ENCODE results near the gene GPR84. TPM values are rescaled to one million over a fixed set of nuclear protein-coding genes. Genes with fewer than 3 reads are reported as not detected.

The GPR84 gene
- total and polyA plus RNA-seq, 2 donors (not counting 1 experiment from before 2014, with no cell fraction given), result 0.16 TPM; not detected in 1

GRCh38 chr12:54333420-54334034 lies 30.8 kb downstream of the GPR84 start:
- peaks cover 93% of the 10 kb centered on the region for H3K79me2 ChIP-seq (ENCODE audit: control insufficient read depth, insufficient read depth, low read length)
- WGBS (ENCODE audit: insufficient coverage), result 100% methylated on average over 1 of the region's 4 CpGs
- H3K4me3 ChIP-seq (ENCODE audit: control extremely low read depth in 1 of 5, extremely low read depth in 1 of 5, insufficient read depth in 1 of 5, low read depth in 2 of 5, low read length in 4 of 5), result no peak overlapping the region
- DNase-seq (no peak), ATAC-seq (ENCODE audit: low read depth) (no peak)
- H4K20me1 ChIP-seq (ENCODE audit: control insufficient read depth, insufficient read depth, low read length, poor library complexity, severe bottlenecking), result peaks cover 26% of the 10 kb centered on the region
- H3K9me3 ChIP-seq (ENCODE audit: control extremely low read depth in 1 of 3, control insufficient read depth in 2 of 3, insufficient read depth in 1 of 3, low read length in 2 of 3), result no peaks in the 10 kb centered on the region
- H3K36me3 ChIP-seq (replicated peaks in 1 of 2; ENCODE audit: control extremely low read depth in 1 of 2, control insufficient read depth in 1 of 2, extremely low read depth in 1 of 2, insufficient read depth in 2 of 2, low read length in 1 of 2), result peaks cover under 1 to 20% of the 10 kb centered on the region in 2 experiments
- Mint-ChIP-seq H3K27ac (no peak overlapping the region), H3K27me3 (no peaks in the 10 kb centered on the region), H3K4me3 (no peak overlapping the region), H3K4me1 (peaks cover 32% of the 10 kb centered on the region), H3K9me3 (ENCODE audit: insufficient read depth) (no peaks in the 10 kb centered on the region)
- CTCF ChIA-PET, result interaction anchor here (0.6 to 5.4 kb wide), 6 partner anchors 9 to 66 kb away, joined by 3 to 44 read pairs (median 4); partner anchors contain the start of gene COPZ1
- H3K27me3 ChIP-seq (replicated peaks in 1 of 4; ENCODE audit: control extremely low read depth in 1 of 4, control insufficient read depth in 3 of 4, insufficient read depth in 4 of 4, low read length in 3 of 4), result no peaks in the 10 kb centered on the region
- TF ChIP-seq CTCF (IDR thresholded peaks at IDR 0.05) (no peak), EZH2 (IDR thresholded peaks at IDR 0.05; ENCODE audit: borderline replicate concordance, insufficient read depth, low read depth, low read length, poor library complexity, severe bottlenecking) (no peak)
- POLR2A ChIA-PET, result no interaction called here
- H3K27ac ChIP-seq (ENCODE audit: low read length in 2 of 2), result no peak overlapping the region
- intact Hi-C loops (cut with micrococcal nuclease), result no loop called here
- H3K9ac ChIP-seq (ENCODE audit: low read length), result no peak overlapping the region
- H3K4me2 ChIP-seq (replicated peaks; ENCODE audit: low read depth, low read length, poor library complexity, severe bottlenecking), result no peak overlapping the region
- no peak overlapping the region for H2AFZ ChIP-seq (ENCODE audit: insufficient read depth, low read depth, low read length, poor library complexity, severe bottlenecking)
- peaks cover 4 to 5% of the 10 kb centered on the region in 2 donors for H3K4me1 ChIP-seq (ENCODE audit: control insufficient read depth in 2 of 2, insufficient read depth in 2 of 2, low read length in 2 of 2)

- ATAC-seq (ENCODE audit: low read depth) (no peak), DNase-seq (no peak)
- H2AFZ ChIP-seq (ENCODE audit: insufficient read depth, low read depth, low read length, poor library complexity, severe bottlenecking), result no peak overlapping the region
- peaks cover 34% of the 10 kb centered on the region for H3K4me1 Mint-ChIP-seq
- H3K27me3 ChIP-seq (replicated peaks in 1 of 4; ENCODE audit: control extremely low read depth in 1 of 4, control insufficient read depth in 3 of 4, insufficient read depth in 4 of 4, low read length in 3 of 4), result no peaks in the 10 kb centered on the region
- H3K9me3 ChIP-seq (ENCODE audit: control extremely low read depth in 1 of 3, control insufficient read depth in 2 of 3, insufficient read depth in 1 of 3, low read length in 2 of 3), result no peaks in the 10 kb centered on the region
- no peak overlapping the region for H3K4me3 Mint-ChIP-seq
- H3K36me3 ChIP-seq (replicated peaks in 1 of 2; ENCODE audit: control extremely low read depth in 1 of 2, control insufficient read depth in 1 of 2, extremely low read depth in 1 of 2, insufficient read depth in 2 of 2, low read length in 1 of 2), result peaks cover 0 to 22% of the 10 kb centered on the region in 2 experiments
- peaks cover 13% of the 10 kb centered on the region for H4K20me1 ChIP-seq (ENCODE audit: control insufficient read depth, insufficient read depth, low read length, poor library complexity, severe bottlenecking)
- H3K27me3 Mint-ChIP-seq, result no peaks in the 10 kb centered on the region
- peaks cover 89% of the 10 kb centered on the region for H3K79me2 ChIP-seq (ENCODE audit: control insufficient read depth, insufficient read depth, low read length)
- no peak overlapping the region for H3K27ac ChIP-seq (ENCODE audit: low read length in 2 of 2)
- H3K9me3 Mint-ChIP-seq (ENCODE audit: insufficient read depth), result no peaks in the 10 kb centered on the region
- POLR2A ChIA-PET, result no interaction called here
- no peak overlapping the region for H3K27ac Mint-ChIP-seq
- WGBS (ENCODE audit: insufficient coverage), result 100% methylated on average over 3 of the region's 5 CpGs
- no peak overlapping the region for H3K9ac ChIP-seq (ENCODE audit: low read length)
- TF ChIP-seq CTCF (IDR thresholded peaks at IDR 0.05), result no peak
- no peak for TF ChIP-seq EZH2 (IDR thresholded peaks at IDR 0.05; ENCODE audit: borderline replicate concordance, insufficient read depth, low read depth, low read length, poor library complexity, severe bottlenecking)
- CTCF ChIA-PET, result no interaction called here
- intact Hi-C loops (cut with micrococcal nuclease), result no loop called here
- peaks cover 4 to 5% of the 10 kb centered on the region in 2 donors for H3K4me1 ChIP-seq (ENCODE audit: control insufficient read depth in 2 of 2, insufficient read depth in 2 of 2, low read length in 2 of 2)
- H3K4me3 ChIP-seq (ENCODE audit: control extremely low read depth in 1 of 5, extremely low read depth in 1 of 5, insufficient read depth in 1 of 5, low read depth in 2 of 5, low read length in 4 of 5), result no peak overlapping the region
- H3K4me2 ChIP-seq (replicated peaks; ENCODE audit: low read depth, low read length, poor library complexity, severe bottlenecking), result no peak overlapping the region
Observed at GRCh38 chr12:54331461-54331860, 32.8 kb downstream of the GPR84 start.
